ENCODE results near the gene RPL27A.

RPL27A gene

GRCh38 chr11:8672346-8672745 lies 10.2 kb upstream of the RPL27A start:
- Histone ChIP-seq H2BK12ac (ENCODE audit: low read length) (no peak overlapping the region), H3K4ac (ENCODE audit: low read depth, low read length) (no peak overlapping the region), H4K91ac (ENCODE audit: low read depth, low read length) (no peak overlapping the region), H3K9ac (ENCODE audit: low read length) (no peak overlapping the region), H2AK5ac (ENCODE audit: low read length) (no peak overlapping the region), H3K4me2 (ENCODE audit: low read length) (no peak overlapping the region), H3K27ac (ENCODE audit: low read depth, low read length) (no peak overlapping the region), H3K79me1 (ENCODE audit: low read length) (no peaks in the 10 kb centered on the region), H4K8ac (ENCODE audit: low read depth, low read length) (no peak overlapping the region), H3K14ac (ENCODE audit: low read length) (no peak overlapping the region), H3K4me3 (ENCODE audit: low read depth, low read length) (no peak overlapping the region), H2BK120ac (ENCODE audit: insufficient read depth, low read length, poor library complexity) (no peak overlapping the region), H4K12ac (ENCODE audit: low read depth, low read length) (no peak overlapping the region), H3K36me3 (ENCODE audit: control insufficient read depth in 1 of 2, insufficient read depth in 2 of 2, low read length in 2 of 2) (peaks cover 4 to 5% of the 10 kb centered on the region in 2 experiments), H3K18ac (ENCODE audit: low read length) (no peak overlapping the region), H3K23ac (ENCODE audit: low read length) (no peak overlapping the region), H2AFZ (ENCODE audit: insufficient read depth, low read length, poor library complexity) (no peak overlapping the region), H3K9me3 (ENCODE audit: insufficient read depth, low read depth, low read length) (no peaks in the 10 kb centered on the region), H2BK5ac (ENCODE audit: low read depth, low read length, poor library complexity) (no peak overlapping the region), H3K79me2 (ENCODE audit: control insufficient read depth, insufficient read depth, low read length, poor library complexity) (no peaks in the 10 kb centered on the region), H3K27me3 (ENCODE audit: insufficient read depth, low read length) (no peaks in the 10 kb centered on the region), H3K4me1 (ENCODE audit: control insufficient read depth in 1 of 2, insufficient read depth in 2 of 2, low read length in 2 of 2) (no peaks in the 10 kb centered on the region)
- whole genome bisulfite sequencing (ENCODE audit: extremely low coverage, insufficient coverage, insufficient read length), result no CpG with 5 or more reads among the region's 2 CpGs
- DNase-seq, result no peak

GRCh38 chr11:8674859-8675258 lies 7.7 kb upstream of the RPL27A start:
- Histone ChIP-seq H2BK12ac (ENCODE audit: low read length) (no peak overlapping the region), H3K4ac (ENCODE audit: low read depth, low read length) (no peak overlapping the region), H3K79me1 (ENCODE audit: low read length) (no peaks in the 10 kb centered on the region), H3K14ac (ENCODE audit: low read length) (no peak overlapping the region), H3K23ac (ENCODE audit: low read length) (no peak overlapping the region), H2BK5ac (ENCODE audit: low read depth, low read length, poor library complexity) (no peak overlapping the region), H3K79me2 (ENCODE audit: control insufficient read depth, insufficient read depth, low read length, poor library complexity) (no peaks in the 10 kb centered on the region), H3K27me3 (ENCODE audit: insufficient read depth, low read length) (no peaks in the 10 kb centered on the region), H2AFZ (ENCODE audit: insufficient read depth, low read length, poor library complexity) (no peak overlapping the region), H3K18ac (ENCODE audit: low read length) (no peak overlapping the region), H3K9me3 (ENCODE audit: insufficient read depth, low read depth, low read length) (no peaks in the 10 kb centered on the region), H3K4me1 (ENCODE audit: control insufficient read depth in 1 of 2, insufficient read depth in 2 of 2, low read length in 2 of 2) (no peaks in the 10 kb centered on the region), H3K27ac (ENCODE audit: low read depth, low read length) (no peak overlapping the region), H3K4me3 (ENCODE audit: low read depth, low read length) (no peak overlapping the region), H4K12ac (ENCODE audit: low read depth, low read length) (no peak overlapping the region), H2AK5ac (ENCODE audit: low read length) (no peak overlapping the region), H2BK120ac (ENCODE audit: insufficient read depth, low read length, poor library complexity) (no peak overlapping the region), H3K36me3 (ENCODE audit: control insufficient read depth in 1 of 2, insufficient read depth in 2 of 2, low read length in 2 of 2) (peaks cover 4 to 8% of the 10 kb centered on the region in 2 experiments), H3K4me2 (ENCODE audit: low read length) (no peak overlapping the region), H4K8ac (ENCODE audit: low read depth, low read length) (no peak overlapping the region), H4K91ac (ENCODE audit: low read depth, low read length) (no peak overlapping the region), H3K9ac (ENCODE audit: low read length) (no peak overlapping the region)
- WGBS (ENCODE audit: extremely low coverage, insufficient coverage, insufficient read length), result 100% methylated on average over 2 of the region's 2 CpGs
- DNase-seq, result no peak

GRCh38 chr11:8676458-8676857 lies 6.1 kb upstream of the RPL27A start:
- no peak overlapping the region for H3K14ac ChIP-seq (ENCODE audit: low read length)
- H3K4me2 ChIP-seq (ENCODE audit: low read length), result no peak overlapping the region
- no peak overlapping the region for H3K18ac ChIP-seq (ENCODE audit: low read length)
- H3K36me3 ChIP-seq (ENCODE audit: control insufficient read depth in 1 of 2, insufficient read depth in 2 of 2, low read length in 2 of 2), result peaks cover 4 to 8% of the 10 kb centered on the region in 2 experiments
- no peaks in the 10 kb centered on the region for H3K79me1 ChIP-seq (ENCODE audit: low read length)
- no peak overlapping the region for H2BK5ac ChIP-seq (ENCODE audit: low read depth, low read length, poor library complexity)
- no peak overlapping the region for H3K4me3 ChIP-seq (ENCODE audit: low read depth, low read length)
- H2BK12ac ChIP-seq (ENCODE audit: low read length), result no peak overlapping the region
- H2BK120ac ChIP-seq (ENCODE audit: insufficient read depth, low read length, poor library complexity), result no peak overlapping the region
- H3K27ac ChIP-seq (ENCODE audit: low read depth, low read length), result no peak overlapping the region
- H3K4ac ChIP-seq (ENCODE audit: low read depth, low read length), result no peak overlapping the region
- no peak overlapping the region for H4K12ac ChIP-seq (ENCODE audit: low read depth, low read length)
- DNase-seq, result no peak
- no CpG with 5 or more reads among the region's 1 CpG for WGBS (ENCODE audit: extremely low coverage, insufficient coverage, insufficient read length)
- no peaks in the 10 kb centered on the region for H3K9me3 ChIP-seq (ENCODE audit: insufficient read depth, low read depth, low read length)
- no peaks in the 10 kb centered on the region for H3K79me2 ChIP-seq (ENCODE audit: control insufficient read depth, insufficient read depth, low read length, poor library complexity)
- H3K4me1 ChIP-seq (ENCODE audit: control insufficient read depth in 1 of 2, insufficient read depth in 2 of 2, low read length in 2 of 2), result no peaks in the 10 kb centered on the region
- no peak overlapping the region for H3K9ac ChIP-seq (ENCODE audit: low read length)
- no peaks in the 10 kb centered on the region for H3K27me3 ChIP-seq (ENCODE audit: insufficient read depth, low read length)
- no peak overlapping the region for H4K91ac ChIP-seq (ENCODE audit: low read depth, low read length)
- no peak overlapping the region for H3K23ac ChIP-seq (ENCODE audit: low read length)
- H2AK5ac ChIP-seq (ENCODE audit: low read length), result no peak overlapping the region
- no peak overlapping the region for H4K8ac ChIP-seq (ENCODE audit: low read depth, low read length)
- H2AFZ ChIP-seq (ENCODE audit: insufficient read depth, low read length, poor library complexity), result no peak overlapping the region

DNA sequence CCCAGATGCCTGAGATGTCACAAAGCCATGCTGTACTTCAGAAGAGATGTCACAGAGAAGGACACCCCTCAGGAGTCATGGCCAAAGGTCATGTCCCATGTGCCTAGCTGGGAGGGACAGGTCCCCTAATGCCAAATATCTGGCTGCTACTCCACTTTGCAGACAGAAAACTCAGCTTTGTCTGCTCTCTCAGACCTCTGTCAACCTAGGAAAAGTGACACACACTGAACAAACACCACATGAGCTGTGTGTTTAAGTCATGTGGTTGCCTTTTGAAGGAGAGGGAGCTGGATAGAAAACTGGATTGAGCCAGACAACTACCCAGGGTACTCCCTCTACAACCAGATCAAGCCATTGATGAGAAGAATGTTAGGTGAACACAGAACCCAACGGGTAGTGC lies 3.6 kb upstream of the RPL27A start:
- Histone ChIP-seq H3K18ac (ENCODE audit: low read length) (no peak overlapping the region), H3K4me3 (ENCODE audit: low read depth, low read length) (no peak overlapping the region), H3K9ac (ENCODE audit: low read length) (no peak overlapping the region), H3K14ac (ENCODE audit: low read length) (no peak overlapping the region), H2BK5ac (ENCODE audit: low read depth, low read length, poor library complexity) (no peak overlapping the region), H3K79me1 (ENCODE audit: low read length) (peaks cover 14% of the 10 kb centered on the region), H3K4me1 (ENCODE audit: control insufficient read depth in 1 of 2, insufficient read depth in 2 of 2, low read length in 2 of 2) (peaks cover 2 to 3% of the 10 kb centered on the region in 2 experiments), H3K23ac (ENCODE audit: low read length) (no peak overlapping the region), H3K4ac (ENCODE audit: low read depth, low read length) (no peak overlapping the region), H3K4me2 (ENCODE audit: low read length) (no peak overlapping the region), H3K36me3 (ENCODE audit: control insufficient read depth in 1 of 2, insufficient read depth in 2 of 2, low read length in 2 of 2) (peaks cover 3 to 6% of the 10 kb centered on the region in 2 experiments), H2AFZ (ENCODE audit: insufficient read depth, low read length, poor library complexity) (no peak overlapping the region), H4K8ac (ENCODE audit: low read depth, low read length) (no peak overlapping the region), H3K79me2 (ENCODE audit: control insufficient read depth, insufficient read depth, low read length, poor library complexity) (peaks cover 18% of the 10 kb centered on the region), H2BK120ac (ENCODE audit: insufficient read depth, low read length, poor library complexity) (no peak overlapping the region), H3K27me3 (ENCODE audit: insufficient read depth, low read length) (no peaks in the 10 kb centered on the region), H4K91ac (ENCODE audit: low read depth, low read length) (no peak overlapping the region), H3K27ac (ENCODE audit: low read depth, low read length) (no peak overlapping the region), H3K9me3 (ENCODE audit: insufficient read depth, low read depth, low read length) (no peaks in the 10 kb centered on the region), H2BK12ac (ENCODE audit: low read length) (no peak overlapping the region), H2AK5ac (ENCODE audit: low read length) (no peak overlapping the region), H4K12ac (ENCODE audit: low read depth, low read length) (no peak overlapping the region)
- DNase-seq, result no peak
- WGBS (ENCODE audit: extremely low coverage, insufficient coverage, insufficient read length), result no CpG with 5 or more reads among the region's 1 CpG
